Skin epidermis (tissue), 12 donors: ENCODE measurements around the gene CIDEA.
A peak's percentile ranks its signal among the peaks of the same experiment; 100 is the strongest.

ENCODE experiments used
- H3K27ac ChIP-seq, 21 experiments: fragments of 200-600 bp; sonication (generic) in 11 of 21; one replicate each; pipeline ENCODE4 v1.5.0; 2020; ENCODE audit warnings: mild to moderate bottlenecking in 3 of 21, inconsistent platforms in 2 of 21, moderate library complexity in 2 of 21
- H3K4me3 ChIP-seq, 7 experiments: fragments of 200-600 bp; sonication (generic) in 2 of 7; one replicate each; pipeline ENCODE4 v1.5.0; 2020; ENCODE audit warnings: inconsistent platforms in 2 of 7, mild to moderate bottlenecking in 2 of 7, moderate library complexity in 1 of 7

CIDEA gene

GRCh38 chr18:12258719-12259705, 4.9 kb downstream of the CIDEA start:
- Histone ChIP-seq H3K27ac (peak overlapping the region in 18 of 21 experiments; percentile 12 to 83 (median 66)), H3K4me3 (no peak overlapping the region)

GRCh38 chr18:12262748-12263147, 8.6 kb downstream of the CIDEA start:
- Histone ChIP-seq H3K4me3 (no peak overlapping the region), H3K27ac (no peak overlapping the region)

GRCh38 chr18:12264864-12265263, 10.7 kb downstream of the CIDEA start:
- Histone ChIP-seq H3K27ac (no peak overlapping the region), H3K4me3 (no peak overlapping the region)

- peak overlapping the region; percentile 14 to 40 (median 33) for H3K4me3 ChIP-seq
- H3K27ac ChIP-seq = peak overlapping the region in 12 of 21 experiments; percentile 1 to 82 (median 57)
Observed at GRCh38 chr18:12271376-12272235, 17.4 kb downstream of the CIDEA start.

- no peak overlapping the region for H3K4me3 ChIP-seq
- no peak overlapping the region for H3K27ac ChIP-seq
Observed at GRCh38 chr18:12274793-12275192, 20.6 kb downstream of the CIDEA start.

- Histone ChIP-seq H3K27ac (no peak overlapping the region), H3K4me3 (no peak overlapping the region)
Observed at GRCh38 chr18:12276736-12277554, 22.8 kb downstream of the CIDEA start.

GRCh38 chr18:12278215-12278671, 24.1 kb downstream of the CIDEA start:
- H3K27ac ChIP-seq = peak overlapping the region in 20 of 21 experiments; percentile 50 to 94 (median 83)
- peak overlapping the region in 2 of 7 experiments; percentile 11 to 13 for H3K4me3 ChIP-seq

- Histone ChIP-seq H3K4me3 (peak overlapping the region in 3 of 7 experiments; percentile 1 to 13 (median 11)), H3K27ac (peak overlapping the region in 20 of 21 experiments; percentile 50 to 94 (median 83))
Observed at GRCh38 chr18:12278741-12279682, 24.9 kb downstream of the CIDEA start.

- Histone ChIP-seq H3K4me3 (no peak overlapping the region), H3K27ac (peak overlapping the region in 20 of 21 experiments; percentile 41 to 94 (median 83))
Observed at GRCh38 chr18:12279781-12280531, 25.8 kb downstream of the CIDEA start.

- Histone ChIP-seq H3K27ac (peak overlapping the region in 2 of 21 experiments; percentile 33 to 35), H3K4me3 (no peak overlapping the region)
Observed at GRCh38 chr18:12281861-12282260, 27.7 kb downstream of the CIDEA start.

- Histone ChIP-seq H3K27ac (peak overlapping the region in 2 of 21 experiments; percentile 33 to 35), H3K4me3 (no peak overlapping the region)
Observed at GRCh38 chr18:12282442-12283039, 28.4 kb downstream of the CIDEA start.

GRCh38 chr18:12283256-12283655, 29.1 kb downstream of the CIDEA start:
- Histone ChIP-seq H3K27ac (no peak overlapping the region), H3K4me3 (no peak overlapping the region)

GRCh38 chr18:12283666-12284065, 29.5 kb downstream of the CIDEA start:
- Histone ChIP-seq H3K27ac (no peak overlapping the region), H3K4me3 (no peak overlapping the region)

GRCh38 chr18:12287131-12287681, 33.0 kb downstream of the CIDEA start:
- Histone ChIP-seq H3K27ac (peak overlapping the region in 11 of 21 experiments; percentile 10 to 77 (median 68)), H3K4me3 (peak overlapping the region; percentile 18 to 41 (median 22))

- peak overlapping the region in 13 of 21 experiments; percentile 10 to 77 (median 49) for H3K27ac ChIP-seq
- H3K4me3 ChIP-seq = peak overlapping the region; percentile 18 to 41 (median 22)
Observed at GRCh38 chr18:12287684-12288402, 33.7 kb downstream of the CIDEA start.

GRCh38 chr18:12288403-12288755, 34.2 kb downstream of the CIDEA start:
- H3K4me3 ChIP-seq = peak overlapping the region; percentile 18 to 41 (median 22)
- peak overlapping the region in 8 of 21 experiments; percentile 27 to 77 (median 70) for H3K27ac ChIP-seq
